Neural progenitor cell (in vitro differentiated cells): Measurements from ENCODE around the gene DSCAML1. TPM values are rescaled to one million over a fixed set of nuclear protein-coding genes. Genes with fewer than 3 reads are reported as not detected.

Experiments
- DNase-seq: peaks from one replicate; pipeline ENCODE4 v3.0.0-alpha.2; 2016; ENCODE audit warnings: low spot score
- H2AFZ ChIP-seq: fragments of 200-600 bp; sonication (generic); replicated peaks from 2 replicates; pipeline ENCODE4 v1.6.1; 2016; ENCODE audit warnings: antibody characterized with exemption
- H3F3A ChIP-seq: fragments of 200-600 bp; sonication (generic); 2 replicates; pipeline ENCODE4 v1.6.1; 2016; ENCODE audit warnings: antibody characterized with exemption, low read depth
- H3K27ac ChIP-seq: fragments of 200-600 bp; sonication (generic); 2 replicates; pipeline ENCODE4 v1.5.1; 2016; ENCODE audit warnings: mild to moderate bottlenecking
- H3K27me3 ChIP-seq: fragments of 200-600 bp; sonication (generic); 2 replicates; pipeline ENCODE4 v1.6.1; 2016; ENCODE audit warnings: mild to moderate bottlenecking, moderate library complexity
- H3K36me3 ChIP-seq: fragments of 200-600 bp; sonication (generic); 2 replicates; pipeline ENCODE4 v1.5.1; 2016
- H3K4me1 ChIP-seq: fragments of 200-600 bp; sonication (generic); 2 replicates; pipeline ENCODE4 v1.6.1; 2016; ENCODE audit warnings: mixed run types
- H3K4me2 ChIP-seq: fragments of 200-600 bp; sonication (generic); 2 replicates; pipeline ENCODE4 v1.6.1; 2016
- H3K4me3 ChIP-seq: fragments of 200-600 bp; sonication (generic); 2 replicates; pipeline ENCODE4 v1.5.1; 2016
- H3K79me2 ChIP-seq: fragments of 200-600 bp; sonication (generic); 2 replicates; pipeline ENCODE4 v1.6.1; 2016; ENCODE audit warnings: low read depth
- H3K9ac ChIP-seq: fragments of 200-600 bp; sonication (generic); 2 replicates; pipeline ENCODE4 v1.6.1; 2016
- H3K9me3 ChIP-seq: fragments of 200-600 bp; sonication (generic); 2 replicates; pipeline ENCODE4 v1.5.1; 2016; ENCODE audit warnings: low read depth
- H4K20me1 ChIP-seq: fragments of 200-600 bp; sonication (generic); 2 replicates; pipeline ENCODE4 v1.6.1; 2016; ENCODE audit warnings: low read depth
- H3K27ac Mint-ChIP-seq: 3 replicates; pipeline ENCODE4 v1.8.0; 2021; ENCODE audit warnings: mixed read lengths
- H3K27me3 Mint-ChIP-seq: 2 replicates; pipeline ENCODE4 v1.8.0; 2022; ENCODE audit warnings: low read depth, mild to moderate bottlenecking, inconsistent platforms, moderate library complexity, mixed read lengths; ENCODE audit not compliant: insufficient read depth
- H3K36me3 Mint-ChIP-seq: 3 replicates; pipeline ENCODE4 v1.8.0; 2021; ENCODE audit warnings: mixed read lengths
- H3K4me1 Mint-ChIP-seq: 3 replicates; pipeline ENCODE4 v1.8.0; 2021; ENCODE audit warnings: mixed read lengths
- H3K4me3 Mint-ChIP-seq: 3 replicates; pipeline ENCODE4 v1.8.0; 2021; ENCODE audit warnings: mild to moderate bottlenecking, moderate library complexity, mixed read lengths
- H3K9me3 Mint-ChIP-seq: 3 replicates; pipeline ENCODE4 v1.8.0; 2020; ENCODE audit warnings: mixed read lengths
- EZH2 ChIP-seq: fragments of 200-600 bp; sonication (generic); IDR thresholded peaks from 2 replicates; pipeline ENCODE4 v1.6.1; 2017; ENCODE audit warnings: antibody characterized with exemption, mild to moderate bottlenecking, moderate library complexity
- EZH2phosphoT487 ChIP-seq: fragments of 200-600 bp; sonication (generic); IDR thresholded peaks from 2 replicates; pipeline ENCODE4 v1.6.1; 2017; ENCODE audit warnings: antibody characterized with exemption
- total RNA-seq: library from RNA; depleted of rRNA; stranded (reverse); fragments of >200 nt; gene quantifications from 2 replicates; pipeline ENCODE4 v1.2.3, GENCODE V29; 2015; ENCODE audit warnings: low replicate concordance
- TF ChIP-seq, protein P1 (sequence below): fragments of 200-600 bp; sonication (generic); IDR thresholded peaks from 2 replicates; pipeline ENCODE4 v1.5.1; 2017; ENCODE audit warnings: antibody characterized with exemption, mild to moderate bottlenecking

The DSCAML1 gene
- total RNA-seq, 1 donor from 2014 or later, result 0.06 TPM

DNA sequence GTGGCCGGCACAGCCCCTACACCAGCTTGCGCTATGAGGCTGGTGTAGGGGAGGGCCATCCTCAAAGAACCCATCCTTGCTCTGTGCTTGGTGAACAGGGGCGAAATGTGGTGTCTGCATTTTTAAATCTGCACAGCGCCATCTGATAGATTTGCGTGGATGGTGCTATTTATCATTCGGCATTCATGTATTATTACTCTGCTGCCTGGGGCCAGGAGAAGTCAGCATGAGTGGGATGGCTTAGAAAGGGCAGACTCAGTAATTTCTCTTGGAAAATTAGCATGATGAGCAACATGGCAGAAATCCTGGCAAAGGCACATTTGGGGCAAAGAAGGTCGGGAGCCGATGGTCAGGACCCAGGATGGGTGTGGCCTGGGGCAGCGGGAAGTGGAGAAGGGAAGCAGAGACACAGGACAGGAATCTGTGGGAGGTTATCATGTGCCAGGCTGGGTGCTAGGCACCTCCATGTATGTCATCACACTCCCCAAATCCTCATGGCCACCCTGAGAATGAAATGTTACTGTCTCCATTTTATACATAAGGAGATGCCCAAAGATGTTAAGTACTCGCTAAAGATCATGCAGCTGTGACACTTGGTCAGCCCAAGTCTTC, 320.4 kb downstream of the DSCAML1 start:
- Histone ChIP-seq H3K27ac (no peak overlapping the region), H3K4me2 (no peak overlapping the region), H3K9me3 (no peaks in the 10 kb centered on the region), H3K79me2 (no peaks in the 10 kb centered on the region), H3K27me3 (no peaks in the 10 kb centered on the region), H3K4me1 (peaks cover 4% of the 10 kb centered on the region), H2AFZ (no peak overlapping the region), H3F3A (no peaks in the 10 kb centered on the region), H3K9ac (no peak overlapping the region), H4K20me1 (no peaks in the 10 kb centered on the region), H3K4me3 (no peak overlapping the region), H3K36me3 (no peaks in the 10 kb centered on the region)
- Mint-ChIP-seq H3K4me3 (no peak overlapping the region), H3K27ac (no peak overlapping the region), H3K36me3 (no peaks in the 10 kb centered on the region), H3K27me3 (peaks cover 6% of the 10 kb centered on the region), H3K9me3 (no peaks in the 10 kb centered on the region), H3K4me1 (peaks cover 17% of the 10 kb centered on the region)
- TF ChIP-seq EZH2phosphoT487 (no peak), EZH2 (no peak)
- TF ChIP-seq, protein P1, sequence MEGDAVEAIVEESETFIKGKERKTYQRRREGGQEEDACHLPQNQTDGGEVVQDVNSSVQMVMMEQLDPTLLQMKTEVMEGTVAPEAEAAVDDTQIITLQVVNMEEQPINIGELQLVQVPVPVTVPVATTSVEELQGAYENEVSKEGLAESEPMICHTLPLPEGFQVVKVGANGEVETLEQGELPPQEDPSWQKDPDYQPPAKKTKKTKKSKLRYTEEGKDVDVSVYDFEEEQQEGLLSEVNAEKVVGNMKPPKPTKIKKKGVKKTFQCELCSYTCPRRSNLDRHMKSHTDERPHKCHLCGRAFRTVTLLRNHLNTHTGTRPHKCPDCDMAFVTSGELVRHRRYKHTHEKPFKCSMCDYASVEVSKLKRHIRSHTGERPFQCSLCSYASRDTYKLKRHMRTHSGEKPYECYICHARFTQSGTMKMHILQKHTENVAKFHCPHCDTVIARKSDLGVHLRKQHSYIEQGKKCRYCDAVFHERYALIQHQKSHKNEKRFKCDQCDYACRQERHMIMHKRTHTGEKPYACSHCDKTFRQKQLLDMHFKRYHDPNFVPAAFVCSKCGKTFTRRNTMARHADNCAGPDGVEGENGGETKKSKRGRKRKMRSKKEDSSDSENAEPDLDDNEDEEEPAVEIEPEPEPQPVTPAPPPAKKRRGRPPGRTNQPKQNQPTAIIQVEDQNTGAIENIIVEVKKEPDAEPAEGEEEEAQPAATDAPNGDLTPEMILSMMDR, result no peak
- no peak for DNase-seq

DNA sequence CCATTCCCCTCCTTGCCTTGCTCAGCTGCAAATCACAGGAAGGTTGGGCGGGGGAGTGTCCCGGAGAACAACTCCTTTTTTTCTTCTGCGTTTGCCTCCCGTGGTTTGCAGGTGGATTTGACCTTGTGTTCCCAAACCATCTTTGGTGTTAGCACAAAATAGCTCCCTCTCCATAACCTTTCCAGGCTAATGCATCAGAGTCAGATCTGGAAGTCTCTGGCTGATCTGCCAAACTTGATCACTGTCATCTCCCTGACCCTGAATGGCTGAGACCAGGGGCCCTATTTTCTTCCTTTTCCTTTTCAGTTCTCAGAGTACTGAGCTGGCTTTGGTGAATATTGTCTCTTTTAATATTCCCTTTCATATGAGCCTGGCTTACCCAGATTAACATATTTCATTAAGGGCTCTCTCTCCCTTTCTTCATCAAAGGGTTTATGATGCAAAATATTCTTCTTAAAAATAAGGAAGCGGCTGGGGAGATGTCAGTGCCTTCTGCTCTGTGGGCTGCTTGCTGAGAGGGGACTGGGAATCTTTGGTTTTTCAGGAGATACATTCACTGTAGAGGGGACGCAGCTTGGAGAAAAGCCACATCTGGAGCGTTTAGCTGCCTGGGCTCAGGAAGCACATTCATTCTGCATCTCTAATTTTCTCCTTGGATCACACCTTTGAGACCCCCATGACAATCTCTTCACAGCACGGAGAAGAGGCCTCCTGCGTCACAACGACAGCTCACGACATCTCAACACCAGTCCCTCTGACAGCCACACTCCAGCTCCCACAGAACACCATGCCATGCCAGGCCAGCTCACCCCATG, 321.1 kb downstream of the DSCAML1 start:
- no peak for TF ChIP-seq EZH2phosphoT487
- no peaks in the 10 kb centered on the region for H4K20me1 ChIP-seq
- no peaks in the 10 kb centered on the region for H3K36me3 Mint-ChIP-seq
- no peaks in the 10 kb centered on the region for H3K36me3 ChIP-seq
- no peak overlapping the region for H3K4me3 Mint-ChIP-seq
- peaks cover 6% of the 10 kb centered on the region for H3K27me3 Mint-ChIP-seq
- H3K4me1 Mint-ChIP-seq, result peaks cover 17% of the 10 kb centered on the region
- no peaks in the 10 kb centered on the region for H3F3A ChIP-seq
- H3K27me3 ChIP-seq, result no peaks in the 10 kb centered on the region
- no peak overlapping the region for H3K9ac ChIP-seq
- H2AFZ ChIP-seq, result no peak overlapping the region
- H3K79me2 ChIP-seq, result no peaks in the 10 kb centered on the region
- DNase-seq, result no peak
- H3K9me3 ChIP-seq, result no peaks in the 10 kb centered on the region
- no peak overlapping the region for H3K4me2 ChIP-seq
- no peak overlapping the region for H3K27ac Mint-ChIP-seq
- H3K9me3 Mint-ChIP-seq, result no peaks in the 10 kb centered on the region
- H3K27ac ChIP-seq, result no peak overlapping the region
- peaks cover 2% of the 10 kb centered on the region for H3K4me1 ChIP-seq
- H3K4me3 ChIP-seq, result no peak overlapping the region

DNA sequence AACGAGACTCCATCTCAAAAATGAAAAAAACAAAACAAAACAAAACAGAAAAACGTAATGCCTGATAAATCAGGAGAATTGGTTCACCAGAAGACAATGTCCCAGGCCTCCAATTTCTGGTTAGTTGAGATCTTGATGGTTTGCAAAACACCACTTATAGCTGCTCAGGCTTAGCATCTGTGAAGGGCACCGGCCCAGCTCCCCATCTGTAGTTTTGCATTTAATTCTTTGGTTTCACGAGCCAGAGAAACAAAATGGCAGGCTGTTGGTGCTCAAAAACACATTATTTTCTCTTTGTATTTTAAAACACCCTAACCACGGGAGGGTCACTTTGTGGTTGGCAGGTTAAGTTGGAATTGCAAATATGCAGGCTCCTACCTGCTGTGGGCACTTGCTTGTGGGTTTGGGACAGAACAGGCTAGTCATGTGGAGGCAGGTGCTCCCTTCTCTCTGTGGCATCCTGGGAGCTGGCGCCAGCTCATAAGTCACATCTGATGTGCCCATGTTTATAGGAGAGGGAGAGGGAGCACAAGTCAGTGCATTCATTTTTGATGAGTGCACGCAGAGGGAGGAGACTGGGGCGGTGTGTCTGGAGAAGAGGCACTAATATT, 323.4 kb downstream of the DSCAML1 start:
- no peaks in the 10 kb centered on the region for H3K36me3 ChIP-seq
- no peaks in the 10 kb centered on the region for H4K20me1 ChIP-seq
- H3K79me2 ChIP-seq, result no peaks in the 10 kb centered on the region
- H3K27ac ChIP-seq, result no peak overlapping the region
- no peak for DNase-seq
- Mint-ChIP-seq H3K36me3 (no peaks in the 10 kb centered on the region), H3K4me1 (peaks cover 19% of the 10 kb centered on the region), H3K9me3 (no peaks in the 10 kb centered on the region), H3K27me3 (peaks cover 4% of the 10 kb centered on the region), H3K27ac (no peak overlapping the region), H3K4me3 (no peak overlapping the region)
- TF ChIP-seq EZH2phosphoT487 (no peak), EZH2 (no peak)
- TF ChIP-seq, protein P1, result no peak
- H3K4me1 ChIP-seq, result no peaks in the 10 kb centered on the region
- no peak overlapping the region for H3K4me2 ChIP-seq
- no peaks in the 10 kb centered on the region for H3F3A ChIP-seq
- H3K27me3 ChIP-seq, result no peaks in the 10 kb centered on the region
- H3K9ac ChIP-seq, result no peak overlapping the region
- no peaks in the 10 kb centered on the region for H3K9me3 ChIP-seq
- no peak overlapping the region for H2AFZ ChIP-seq
- H3K4me3 ChIP-seq, result no peak overlapping the region
